HEK293 (cell line): ENCODE data around the gene YWHAE.
A peak's percentile ranks its signal among the peaks of the same experiment; 100 is the strongest.

Experiments used
- CTCF ChIA-PET: fragments of 350-600 bp; formaldehyde crosslinking; extraction: SDS; loops from one replicate; lab custom pipeline; 2021; ENCODE audit warnings: antibody characterized with exemption; lab: Yijun Ruan, JAX
- POLR2A ChIA-PET: fragments of 300-600 bp; formaldehyde crosslinking; extraction: SDS; loops from one replicate; lab custom pipeline; 2020; ENCODE audit warnings: antibody characterized with exemption, inconsistent platforms; lab: Yijun Ruan, JAX
- H3K27ac ChIP-seq: fragments of 200-500 bp; sonication (Bioruptor generic); 2 replicates; pipeline ENCODE4 v1.5.1; 2014; ENCODE audit warnings: low read depth, low read length, control low read depth, inconsistent platforms; ENCODE audit errors: extremely low read depth
- H3K36me3 ChIP-seq, 2 experiments: fragments of 200-500 bp in 1 of 2; sonication (Bioruptor generic) in 1 of 2; 1 replicate in 1 of 2; 2 replicates in 1 of 2; pipeline ENCODE4 v1.5.1; 2014 to 2017; ENCODE audit warnings: inconsistent platforms in 2 of 2, low read length in 2 of 2; ENCODE audit not compliant: control insufficient read depth in 2 of 2, insufficient read depth in 1 of 2
- H3K4me1 ChIP-seq: fragments of 200-500 bp; sonication (Bioruptor generic); 2 replicates; pipeline ENCODE4 v1.5.1; 2014; ENCODE audit warnings: mild to moderate bottlenecking, low read length, inconsistent platforms; ENCODE audit not compliant: control insufficient read depth, insufficient read depth
- H3K4me3 ChIP-seq: 2 replicates; pipeline ENCODE4 v1.5.1; 2011; ENCODE audit warnings: low read depth, mild to moderate bottlenecking, control low read depth, low read length, moderate library complexity
- H3K9me3 ChIP-seq: fragments of 200-500 bp; sonication (Bioruptor generic); 2 replicates; pipeline ENCODE4 v1.5.1; 2014; ENCODE audit warnings: low read depth, low read length, inconsistent platforms; ENCODE audit not compliant: control insufficient read depth, insufficient read depth
- EGR2 ChIP-seq: fragments of 450-650 bp; formaldehyde crosslinking; IDR thresholded peaks from 2 replicates; pipeline ENCODE4 v1.5.1; 2016; ENCODE audit warnings: low read depth, missing biosample characterization, missing genetic modification characterization
- KLF16 ChIP-seq: fragments of 450-650 bp; formaldehyde crosslinking; IDR thresholded peaks from 2 replicates; pipeline ENCODE4 v1.5.1; 2017; ENCODE audit warnings: missing biosample characterization, missing genetic modification characterization
- PRDM2 ChIP-seq: fragments of 450-650 bp; formaldehyde crosslinking; IDR thresholded peaks from 2 replicates; pipeline ENCODE4 v1.5.1; 2016; ENCODE audit warnings: missing biosample characterization, missing genetic modification characterization, borderline replicate concordance
- REST ChIP-seq: fragments of 450-650 bp; formaldehyde crosslinking; IDR thresholded peaks from 2 replicates; pipeline ENCODE4 v1.5.1; 2016; ENCODE audit warnings: missing biosample characterization, missing genetic modification characterization
- TRIM28 ChIP-seq: IDR thresholded peaks from 2 replicates; pipeline ENCODE4 v1.6.1; 2011; ENCODE audit warnings: low read length, control low read depth, borderline replicate concordance
- ZBTB17 ChIP-seq: fragments of 450-650 bp; formaldehyde crosslinking; IDR thresholded peaks from 2 replicates; pipeline ENCODE4 v1.5.1; 2016; ENCODE audit warnings: missing biosample characterization, missing genetic modification characterization
- ZFHX2 ChIP-seq: fragments of 450-650 bp; formaldehyde crosslinking; conservative IDR thresholded peaks from 2 replicates; pipeline ENCODE4 v1.5.1; 2016; ENCODE audit warnings: missing biosample characterization, missing genetic modification characterization
- ZNF114 ChIP-seq: fragments of 450-650 bp; formaldehyde crosslinking; IDR thresholded peaks from 2 replicates; pipeline ENCODE4 v1.5.0; 2017; ENCODE audit warnings: missing biosample characterization, missing genetic modification characterization
- ZNF248 ChIP-seq: fragments of 450-650 bp; formaldehyde crosslinking; IDR thresholded peaks from 2 replicates; pipeline ENCODE4 v1.5.1; 2017; ENCODE audit warnings: missing biosample characterization, missing genetic modification characterization
- ZNF341 ChIP-seq: fragments of 450-650 bp; formaldehyde crosslinking; IDR thresholded peaks from 2 replicates; pipeline ENCODE4; 2016; ENCODE audit warnings: low read depth, missing biosample characterization, missing genetic modification characterization
- ZNF416 ChIP-seq: fragments of 450-650 bp; formaldehyde crosslinking; IDR thresholded peaks from 2 replicates; pipeline ENCODE4 v1.5.1; 2016; ENCODE audit warnings: missing biosample characterization, missing genetic modification characterization
- ZNF423 ChIP-seq: fragments of 450-650 bp; formaldehyde crosslinking; IDR thresholded peaks from 2 replicates; pipeline ENCODE4 v1.5.1; 2016; ENCODE audit warnings: missing biosample characterization, missing genetic modification characterization
- ZNF777 ChIP-seq: fragments of 450-650 bp; formaldehyde crosslinking; IDR thresholded peaks from 2 replicates; pipeline ENCODE4 v1.5.1; 2017; ENCODE audit warnings: missing biosample characterization, missing genetic modification characterization, borderline replicate concordance
- TF ChIP-seq, protein P1 (sequence below): fragments of 450-650 bp; formaldehyde crosslinking; IDR thresholded peaks from 2 replicates; pipeline ENCODE4 v1.5.1; 2017; ENCODE audit warnings: missing biosample characterization, missing genetic modification characterization

YWHAE gene

GRCh38 chr17:1324201-1324771 lies 75.7 kb downstream of the YWHAE start:
- Histone ChIP-seq H3K4me1 (no peaks in the 10 kb centered on the region), H3K27ac (no peak overlapping the region), H3K36me3 (no peaks in the 10 kb centered on the region), H3K4me3 (no peak overlapping the region), H3K9me3 (no peaks in the 10 kb centered on the region)
- TF ChIP-seq ZNF114 (tag by site-specific recombination) (no peak), ZBTB17 (tag by site-specific recombination) (no peak), ZNF777 (tag by site-specific recombination) (no peak), ZNF248 (tag by site-specific recombination) (no peak), ZFHX2 (tag by site-specific recombination) (0 out of 2 replicates have a peak, but pooled peaks have one; percentile 19), ZNF423 (tag by site-specific recombination) (no peak), EGR2 (peak; percentile 49; the same call in 1 of the 2 replicates)
- TF ChIP-seq, protein P1, sequence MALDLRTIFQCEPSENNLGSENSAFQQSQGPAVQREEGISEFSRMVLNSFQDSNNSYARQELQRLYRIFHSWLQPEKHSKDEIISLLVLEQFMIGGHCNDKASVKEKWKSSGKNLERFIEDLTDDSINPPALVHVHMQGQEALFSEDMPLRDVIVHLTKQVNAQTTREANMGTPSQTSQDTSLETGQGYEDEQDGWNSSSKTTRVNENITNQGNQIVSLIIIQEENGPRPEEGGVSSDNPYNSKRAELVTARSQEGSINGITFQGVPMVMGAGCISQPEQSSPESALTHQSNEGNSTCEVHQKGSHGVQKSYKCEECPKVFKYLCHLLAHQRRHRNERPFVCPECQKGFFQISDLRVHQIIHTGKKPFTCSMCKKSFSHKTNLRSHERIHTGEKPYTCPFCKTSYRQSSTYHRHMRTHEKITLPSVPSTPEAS (tag by site-specific recombination) = peak; percentile 69
- POLR2A ChIA-PET = no interaction called here
- CTCF ChIA-PET = interaction anchor here (0.7 kb wide), 1 partner anchor 87 kb away, joined by 3 read pairs; no protein-coding TSS in a partner anchor

- ChIA-PET POLR2A (no interaction called here), CTCF (no interaction called here)
- H3K27ac ChIP-seq = no peak overlapping the region
- H3K4me3 ChIP-seq = no peak overlapping the region
- no peaks in the 10 kb centered on the region for H3K4me1 ChIP-seq
- no peaks in the 10 kb centered on the region; a peak in 1 of 3 replicates for H3K36me3 ChIP-seq
- no peaks in the 10 kb centered on the region for H3K9me3 ChIP-seq
- peak; percentile 95 for TF ChIP-seq REST (tag by site-specific recombination)
- no peak for TF ChIP-seq KLF16 (tag by site-specific recombination)
- TF ChIP-seq, all 188 proteins: peak for 1
These were observed 76.7 kb downstream of the YWHAE start for GRCh38 chr17:1323336-1323735.

DNA sequence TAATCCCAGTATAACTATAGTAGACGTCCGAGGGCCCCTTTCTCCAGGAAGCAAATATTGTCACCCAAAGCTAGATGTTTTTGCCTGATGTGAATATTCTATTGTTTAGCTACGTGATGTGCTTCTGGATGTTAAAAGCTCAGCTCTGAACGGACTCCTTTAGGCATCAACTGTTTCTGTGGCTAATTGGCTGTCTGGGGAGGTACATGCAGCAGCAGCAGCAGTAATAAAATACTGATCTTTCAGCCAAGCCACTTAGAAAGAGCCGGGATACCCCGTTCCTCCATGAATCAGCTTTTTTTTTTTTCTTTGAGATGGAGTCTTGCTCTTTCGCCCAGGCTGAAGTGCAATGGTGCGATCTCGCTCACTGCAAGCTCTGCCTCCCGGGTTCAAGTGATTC lies 77.5 kb downstream of the YWHAE start:
- Histone ChIP-seq H3K27ac (no peak overlapping the region), H3K4me3 (no peak overlapping the region), H3K9me3 (no peaks in the 10 kb centered on the region), H3K36me3 (no peaks in the 10 kb centered on the region; a peak in 1 of 3 replicates), H3K4me1 (no peaks in the 10 kb centered on the region)
- POLR2A ChIA-PET = interaction anchor here (1.1 kb wide), 1 partner anchor 43 kb away, joined by 3 read pairs; the partner anchor contains the start of gene TRARG1
- CTCF ChIA-PET = interaction anchor here (0.6 to 2.6 kb wide), 5 partner anchors 10 to 210 kb away, joined by 3 to 17 read pairs (median 4); no protein-coding TSS in a partner anchor
- no peak for TF ChIP-seq ZNF416 (tag by site-specific recombination)
- TF ChIP-seq ZNF341 (tag by site-specific recombination) = 0 out of 2 replicates have a peak, but pooled peaks have one; percentile 20

DNA sequence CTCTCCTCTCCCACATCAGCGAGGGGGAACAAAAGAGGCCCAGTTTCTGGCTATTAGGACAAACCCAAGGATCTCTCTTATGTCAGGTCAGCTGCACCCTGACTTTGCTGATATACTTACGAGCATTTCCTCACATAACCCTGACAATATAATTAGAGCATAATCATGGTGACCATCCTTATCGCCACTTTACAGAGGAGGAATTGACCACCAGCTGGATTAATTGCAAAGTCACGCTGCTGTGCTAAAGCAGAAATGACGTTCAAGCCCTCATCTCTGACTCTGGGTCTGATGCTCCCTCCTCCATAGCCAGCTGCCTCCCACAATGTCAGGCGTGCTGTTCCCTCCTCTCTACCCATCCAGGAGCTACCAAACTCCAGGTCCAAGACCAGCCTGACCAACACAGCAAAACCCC lies 78.0 kb downstream of the YWHAE start:
- H3K4me3 ChIP-seq = no peak overlapping the region
- POLR2A ChIA-PET = interaction anchor here (0.6 to 1.4 kb wide), 3 partner anchors 11 to 43 kb away, joined by 3 to 8 read pairs (median 3); partner anchors contain the start of gene TRARG1
- no peaks in the 10 kb centered on the region; a peak in 1 of 3 replicates for H3K36me3 ChIP-seq
- no peaks in the 10 kb centered on the region for H3K9me3 ChIP-seq
- no peak overlapping the region for H3K27ac ChIP-seq
- H3K4me1 ChIP-seq = peaks cover under 1% of the 10 kb centered on the region; the same call in 1 of the 2 replicates
- CTCF ChIA-PET = interaction anchor here (0.6 to 2.6 kb wide), 5 partner anchors 10 to 211 kb away, joined by 3 to 17 read pairs (median 4); no protein-coding TSS in a partner anchor
- TF ChIP-seq TRIM28 (no peak), PRDM2 (tag by site-specific recombination) (no peak), ZNF248 (tag by site-specific recombination) (no peak)
